NCI-H128 (cell line): ENCODE measurements around the gene VWCE.

Experiments
- DNase-seq: peaks from one replicate; lab custom pipeline; 2025; ENCODE audit not compliant: unreplicated experiment; lab: John Stamatoyannopoulos, UW

Gene VWCE

DNA sequence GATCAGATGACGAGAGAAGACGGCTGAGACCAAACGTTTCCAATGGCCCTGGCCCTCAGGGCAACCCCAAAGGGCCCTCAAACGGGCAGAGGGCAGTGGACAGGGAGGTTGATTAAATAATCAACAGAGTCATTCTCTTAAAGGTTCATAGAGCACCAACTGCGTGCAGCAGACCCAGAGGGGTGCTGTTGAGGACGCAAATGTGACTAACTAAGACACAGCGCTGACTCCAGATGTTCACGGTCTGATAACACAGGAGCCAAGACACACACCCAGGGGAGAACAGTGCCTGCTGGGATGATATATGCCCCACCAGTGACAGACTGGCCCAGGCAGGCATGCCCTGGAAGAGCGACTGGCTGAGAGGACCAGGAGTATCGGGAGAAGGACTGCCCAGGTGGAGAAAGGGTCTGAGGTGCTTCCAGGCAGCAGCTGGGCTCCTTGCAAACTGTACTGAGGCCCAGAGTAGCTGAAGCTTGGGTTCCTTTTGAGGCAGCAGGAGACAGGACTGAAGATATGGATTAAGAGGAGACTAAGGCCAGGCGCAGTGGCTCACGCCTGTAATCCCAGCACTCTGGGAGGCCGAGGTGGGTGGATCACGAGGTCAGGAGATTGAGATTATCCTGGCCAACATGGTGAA is 7.7 kb downstream of the VWCE start:
- no peak for DNase-seq

DNA sequence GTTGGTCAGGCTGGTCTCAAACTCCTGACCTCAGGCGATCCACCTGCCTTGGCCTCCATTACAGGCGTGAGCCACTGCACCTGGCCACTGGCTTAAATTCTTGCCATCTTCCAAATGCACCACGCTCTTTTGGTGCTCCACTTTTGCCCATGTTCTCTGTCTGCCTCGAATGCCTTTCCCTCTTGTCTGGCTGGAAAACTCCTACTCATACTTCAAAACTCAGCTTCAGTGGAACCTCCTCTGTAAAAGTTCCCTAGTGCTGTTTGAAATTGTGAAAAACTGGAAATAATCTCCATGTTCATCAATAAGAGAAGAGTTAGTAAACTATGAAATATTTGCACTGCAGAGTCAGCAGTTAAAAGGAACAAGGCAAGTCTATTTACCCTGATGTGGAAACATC is 11.5 kb downstream of the VWCE start:
- DNase-seq, result no peak

DNA sequence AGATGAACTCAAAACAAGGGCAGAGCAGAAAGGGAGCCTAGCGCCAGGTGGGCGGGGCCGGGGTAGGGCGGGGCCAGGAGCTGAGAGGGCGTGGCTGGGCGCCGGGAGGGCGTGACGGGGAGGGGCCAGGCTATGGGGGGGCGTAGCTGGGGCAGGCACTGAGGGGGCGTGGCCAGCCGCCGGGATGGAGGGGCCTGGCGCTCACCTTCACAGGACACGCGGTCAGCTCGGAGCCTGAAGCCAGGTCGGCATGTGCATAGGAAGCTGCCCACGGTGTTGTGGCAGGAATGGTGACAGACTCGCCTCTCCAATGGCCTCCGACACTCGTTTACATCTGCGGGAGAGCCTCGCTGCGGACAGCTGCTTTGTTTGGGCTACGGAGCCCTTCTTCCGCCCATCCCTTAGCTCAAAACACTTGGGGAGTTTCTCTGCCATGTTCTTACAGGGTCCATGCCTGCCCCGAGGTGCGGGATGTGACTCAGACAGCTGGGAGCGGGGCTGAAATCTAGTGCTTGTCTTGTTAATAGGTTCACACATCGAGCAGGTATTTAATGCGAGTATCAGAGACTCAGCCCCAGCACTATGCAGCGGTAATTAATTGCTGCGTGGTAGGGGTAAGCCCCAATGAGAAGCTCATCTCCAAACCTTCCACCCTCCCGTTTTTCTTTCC is 13.4 kb downstream of the VWCE start:
- DNase-seq, result no peak

DNA sequence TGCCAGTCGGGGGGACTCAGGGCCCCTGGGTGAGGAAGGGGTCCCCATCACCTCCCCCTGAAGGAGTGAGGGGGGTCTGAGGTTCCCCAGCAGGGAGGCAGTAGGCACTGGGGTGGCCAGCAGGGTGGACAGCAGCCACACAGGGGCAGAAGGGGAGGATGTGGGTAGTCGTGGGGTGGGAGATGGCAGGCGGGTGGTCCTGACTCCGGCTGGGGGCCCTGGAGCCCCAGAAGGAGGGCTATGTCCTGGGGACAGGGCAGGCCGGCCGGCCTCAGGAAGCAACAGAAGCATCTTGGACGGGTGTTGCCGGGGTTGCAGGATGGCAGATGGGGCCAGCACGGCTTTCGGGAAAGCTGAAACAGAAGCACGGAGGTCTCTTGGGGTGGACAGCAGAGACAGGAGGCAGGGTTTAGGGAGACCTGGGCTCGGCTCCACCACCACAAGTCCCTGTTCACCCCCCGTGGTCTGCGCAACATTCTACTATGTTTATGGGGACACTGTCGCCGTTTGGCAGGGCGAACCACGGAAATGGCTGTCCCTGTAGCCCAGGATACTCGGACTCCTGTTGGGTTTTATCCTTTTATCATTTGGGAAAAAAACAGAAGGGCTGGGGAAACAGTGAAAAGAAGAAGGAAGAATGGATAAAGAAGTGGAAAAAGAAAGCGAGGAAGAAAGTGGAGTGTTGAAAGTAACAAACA is 14.1 kb downstream of the VWCE start:
- no peak for DNase-seq

DNA sequence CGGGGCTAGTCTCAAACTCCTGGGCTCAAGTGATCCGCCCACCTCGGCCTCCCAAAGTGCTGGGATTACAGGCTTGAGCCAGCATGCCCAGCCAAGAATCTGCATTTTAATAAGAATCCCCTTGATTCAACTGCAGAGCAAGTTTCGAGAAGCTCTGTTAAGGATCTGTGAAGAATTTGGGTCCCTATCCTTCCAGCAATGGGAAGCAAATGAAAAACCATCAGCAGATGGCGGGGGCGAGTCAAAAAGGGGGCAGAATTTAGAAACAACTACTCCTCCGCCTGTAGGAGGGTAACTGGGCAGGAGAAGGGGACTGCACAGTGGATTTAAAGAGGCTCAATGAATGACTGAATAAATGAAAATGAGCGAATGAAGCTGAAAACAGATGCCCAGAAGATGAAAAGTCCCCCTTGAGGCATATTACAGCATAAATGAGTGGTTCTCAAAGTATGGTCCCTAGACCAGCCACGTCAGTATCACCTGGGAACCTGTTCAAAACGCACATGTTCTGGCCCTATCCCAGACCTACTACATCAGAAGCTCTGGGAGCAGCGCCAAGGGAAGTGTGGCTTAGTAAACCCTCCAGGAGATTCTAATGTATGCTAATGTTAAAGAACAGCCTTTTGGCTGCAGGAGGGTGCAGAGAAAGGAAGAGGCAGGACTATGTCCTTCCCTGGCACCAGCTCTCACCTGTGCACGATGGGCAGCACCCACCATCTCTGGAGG is 15.0 kb downstream of the VWCE start:
- DNase-seq, result no peak

DNA sequence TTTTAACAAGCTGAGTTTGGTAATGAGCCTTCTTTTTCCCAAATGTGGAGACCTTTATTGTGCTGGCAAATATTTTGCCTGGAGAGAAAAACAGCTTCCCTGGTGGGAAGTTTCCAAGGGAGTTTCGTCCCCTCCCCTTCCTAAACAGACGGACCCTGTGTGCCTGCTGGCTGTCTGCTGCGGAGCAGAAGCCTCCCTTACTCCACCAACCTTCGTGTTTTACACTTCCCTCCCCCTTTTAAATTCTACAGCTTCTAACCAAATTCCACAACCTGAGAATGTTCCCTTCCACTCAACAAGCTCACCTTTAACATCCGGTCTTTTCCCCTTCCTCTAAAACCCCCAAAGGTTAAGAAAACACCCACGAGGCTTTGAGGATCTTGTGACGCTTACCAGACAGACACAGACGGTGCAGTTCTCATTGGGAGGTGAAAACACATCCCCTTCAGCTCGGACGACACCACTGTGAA is 17.1 kb downstream of the VWCE start:
- no peak for DNase-seq

DNA sequence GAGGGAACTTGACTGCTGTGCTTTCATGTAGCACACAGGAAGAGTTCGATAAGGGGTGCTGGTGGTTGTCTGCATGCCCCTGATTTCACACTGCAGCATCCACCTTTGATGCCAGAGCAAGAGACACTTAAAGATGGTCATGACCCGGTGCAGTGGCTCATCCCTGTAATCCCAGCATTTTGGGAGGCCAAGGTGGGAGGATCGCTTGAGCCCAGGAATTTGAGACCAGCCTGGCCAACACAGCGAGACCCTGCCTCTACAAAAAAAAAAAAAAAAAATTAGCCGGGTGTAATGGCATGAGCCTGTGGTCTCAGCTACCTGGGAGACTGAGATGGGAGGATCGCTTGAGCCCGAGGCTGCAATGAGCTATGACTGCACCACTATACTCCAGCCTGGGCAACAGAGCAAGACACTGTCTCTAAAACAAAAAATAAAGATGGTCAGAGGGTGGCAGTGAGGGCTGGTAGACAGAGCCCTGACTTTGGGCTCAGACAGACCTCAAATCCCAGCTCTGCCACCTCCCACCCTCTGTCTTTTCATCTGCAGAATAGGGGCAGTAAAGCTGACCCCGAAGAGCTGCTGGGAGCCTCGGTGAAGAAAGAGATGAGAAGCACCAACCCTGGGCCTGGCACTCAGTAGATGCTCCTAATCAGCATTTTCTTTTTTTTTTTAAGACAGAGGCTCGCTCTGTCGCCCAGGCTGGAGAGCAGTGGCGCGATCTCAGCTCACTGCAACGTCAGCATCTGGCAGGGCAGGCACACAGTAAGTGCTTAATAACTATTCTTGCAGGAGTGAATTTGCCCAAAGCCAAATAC is 17.7 kb downstream of the VWCE start:
- DNase-seq, result no peak

DNA sequence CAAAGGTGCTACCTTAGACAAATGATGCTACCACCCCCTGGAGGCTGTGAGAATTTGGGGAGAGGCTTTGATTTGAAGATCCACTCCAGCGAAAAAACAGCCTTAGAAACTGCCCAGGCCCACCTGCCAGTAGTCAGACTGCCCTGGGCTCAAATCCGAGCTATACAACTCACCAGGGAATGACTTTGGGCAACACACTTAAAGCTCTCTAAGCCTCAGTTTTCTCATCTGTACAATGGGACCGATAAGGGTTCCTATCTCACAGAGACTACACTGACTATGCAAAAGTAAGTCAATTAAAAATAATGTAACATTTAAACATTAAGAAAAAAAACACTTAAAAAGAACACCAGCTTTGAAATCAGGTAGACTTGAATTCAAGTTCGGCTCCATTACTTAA is 19.9 kb downstream of the VWCE start:
- no peak for DNase-seq

DNA sequence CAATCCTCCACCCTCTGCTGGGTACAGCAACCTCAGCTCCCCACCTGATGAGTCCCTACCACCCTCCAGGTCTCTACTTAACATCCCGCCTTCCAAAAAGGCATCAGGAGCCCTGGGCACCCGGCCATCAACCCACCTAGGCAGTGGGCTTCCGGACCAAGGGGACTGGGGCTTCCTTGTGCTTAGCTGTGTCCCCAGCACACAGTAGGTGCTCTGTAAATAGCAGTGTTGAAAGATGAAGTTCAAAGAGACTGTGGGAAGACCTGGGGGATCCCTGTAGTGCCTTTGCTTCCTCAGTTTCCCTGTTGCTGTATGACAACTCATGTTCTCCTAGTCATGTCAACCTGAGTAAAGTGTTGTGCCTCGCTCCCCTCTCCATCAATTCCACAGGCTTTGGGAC is 21.0 kb downstream of the VWCE start:
- no peak for DNase-seq

DNA sequence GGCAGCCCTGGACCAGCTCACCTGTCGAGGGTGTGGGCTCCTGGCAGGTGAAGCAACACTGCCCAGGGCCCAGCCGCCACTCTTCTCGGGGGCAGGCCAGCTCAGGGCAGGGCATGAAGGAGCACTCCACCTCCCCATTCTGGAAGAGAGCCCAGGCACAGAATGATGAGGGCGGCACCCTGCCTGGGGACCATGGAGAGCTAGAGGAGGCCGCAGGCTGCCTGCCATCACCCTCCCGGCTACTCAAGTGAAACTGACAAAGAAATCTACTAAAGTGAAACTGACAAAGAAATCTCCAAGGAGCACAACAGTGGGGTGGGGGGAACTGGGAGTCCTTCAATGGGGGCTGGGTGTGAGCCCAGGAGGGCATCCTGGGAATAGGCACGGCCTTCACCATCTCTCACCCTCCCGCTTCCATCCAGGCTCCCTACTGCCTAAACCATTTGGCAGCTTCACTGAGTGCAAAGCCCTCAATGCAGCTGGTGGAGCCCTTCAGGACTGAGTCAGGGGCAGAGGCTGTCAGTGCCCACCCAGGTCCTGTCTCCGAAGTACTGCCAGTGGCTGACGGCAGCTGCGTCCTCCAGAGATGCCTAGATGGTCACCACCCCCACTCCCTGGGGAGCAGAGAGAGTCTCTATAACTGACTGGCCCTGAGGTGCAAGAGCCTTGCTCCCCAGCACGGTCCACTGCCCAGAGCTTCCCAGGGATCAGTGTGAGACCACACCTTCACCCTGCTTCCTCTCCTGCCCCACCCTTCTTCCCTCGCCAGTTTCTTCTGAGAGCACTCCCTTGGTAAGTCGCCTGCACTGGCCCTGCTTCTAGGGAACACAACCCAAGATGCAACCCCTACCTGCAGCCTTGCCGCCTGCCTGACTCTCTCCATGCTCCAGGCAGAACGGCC is 21.7 kb downstream of the VWCE start:
- DNase-seq, result no peak

DNA sequence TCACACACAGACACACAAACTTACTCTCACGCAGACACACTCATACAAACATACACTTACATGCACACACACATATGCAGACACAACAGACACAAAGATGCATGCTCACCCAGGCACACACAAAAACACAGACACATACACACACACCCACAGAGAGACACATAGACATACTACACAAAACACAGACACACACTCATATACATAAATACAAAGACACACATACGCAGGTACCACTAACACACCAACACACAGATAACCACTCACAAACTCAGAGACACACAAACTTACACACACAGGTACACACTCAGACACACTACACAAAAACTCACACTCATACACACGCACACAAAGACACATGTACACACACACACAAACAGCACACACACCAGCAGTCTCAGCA is 22.4 kb downstream of the VWCE start:
- no peak for DNase-seq

DNA sequence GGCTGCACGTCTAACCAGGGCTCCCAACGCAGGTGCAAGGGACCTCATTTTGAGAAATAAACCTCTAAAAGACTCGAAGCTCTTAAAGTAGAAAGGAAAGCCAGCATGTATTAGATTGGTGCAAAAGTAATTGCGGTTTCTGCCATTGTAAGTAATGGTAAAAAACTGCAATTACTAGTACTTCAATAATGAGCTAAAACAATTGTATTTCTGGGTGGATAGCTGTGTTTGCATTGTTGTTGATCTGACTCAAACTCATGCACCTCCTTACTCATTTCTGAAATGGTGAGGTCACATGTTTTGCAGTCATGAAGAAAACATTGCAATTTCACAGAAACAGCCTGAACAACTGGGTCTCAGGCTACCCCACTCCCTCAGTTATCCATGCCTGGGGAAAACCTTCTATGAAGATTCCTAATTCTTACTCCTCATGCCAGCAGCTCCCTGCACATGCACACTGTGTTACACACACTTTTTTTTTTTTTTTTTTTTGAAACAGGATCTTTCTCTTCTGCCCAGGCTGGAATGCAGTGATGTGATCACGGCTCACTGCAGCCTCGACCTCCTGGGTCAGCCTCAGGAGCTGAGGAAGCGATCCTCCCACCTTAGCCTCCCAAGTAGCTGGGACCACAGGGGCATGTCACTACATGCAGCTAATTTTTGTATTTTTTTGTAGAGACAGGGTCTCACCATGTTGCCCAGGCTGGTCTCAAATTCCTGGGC is 24.6 kb downstream of the VWCE start:
- DNase-seq, result no peak

DNA sequence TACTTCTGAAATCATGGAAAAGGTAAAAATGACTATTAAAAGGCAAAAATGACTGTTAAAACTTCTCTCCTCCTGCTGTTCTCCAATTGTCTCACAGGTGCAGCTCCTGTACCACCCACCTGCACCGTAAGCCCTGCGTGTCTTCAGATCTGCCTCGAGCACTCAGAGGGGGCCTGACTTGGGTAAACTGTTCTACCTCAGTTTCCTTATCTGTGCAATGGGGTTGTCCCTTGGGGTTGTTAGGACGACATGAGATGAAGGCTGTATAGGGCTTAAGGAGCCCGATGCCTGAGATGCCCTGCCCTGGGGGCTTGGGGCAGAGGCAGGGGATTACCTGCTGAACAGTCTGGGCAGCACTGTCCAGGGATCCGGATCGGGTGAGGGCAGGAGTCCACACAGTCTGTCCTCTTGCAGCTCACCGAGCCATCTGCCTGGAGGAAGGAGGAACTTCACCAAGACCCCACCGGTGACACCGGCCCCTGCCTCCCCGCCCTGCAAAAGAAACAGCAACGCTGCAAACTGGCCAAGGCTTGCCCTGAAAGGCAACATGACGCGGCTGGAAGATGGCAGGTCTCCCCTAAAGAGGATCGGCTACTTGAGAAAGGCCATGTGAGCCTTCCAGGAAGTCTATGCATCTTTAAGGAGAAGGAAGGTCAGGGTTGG is 26.4 kb downstream of the VWCE start:
- DNase-seq, result no peak

DNA sequence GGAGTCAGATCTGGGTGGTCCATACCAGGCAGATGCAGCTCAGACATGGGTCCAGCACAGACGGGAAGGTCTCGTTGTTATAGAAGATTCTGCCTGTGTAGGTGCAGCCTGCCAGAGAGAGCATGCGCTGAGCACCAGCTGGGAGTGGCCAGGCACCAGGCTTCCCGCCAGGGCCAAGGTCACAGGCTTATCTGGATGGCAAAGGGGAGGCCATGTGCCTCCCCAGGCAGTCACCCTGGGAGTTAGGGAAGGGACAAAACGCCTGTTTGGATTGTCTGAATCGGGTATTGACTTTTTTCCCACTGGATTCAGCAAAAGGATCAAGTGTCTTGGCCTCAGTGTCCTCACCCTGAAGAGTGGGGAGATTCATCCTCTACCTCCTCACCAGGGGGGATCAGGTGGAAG is 27.7 kb downstream of the VWCE start:
- no peak for DNase-seq

DNA sequence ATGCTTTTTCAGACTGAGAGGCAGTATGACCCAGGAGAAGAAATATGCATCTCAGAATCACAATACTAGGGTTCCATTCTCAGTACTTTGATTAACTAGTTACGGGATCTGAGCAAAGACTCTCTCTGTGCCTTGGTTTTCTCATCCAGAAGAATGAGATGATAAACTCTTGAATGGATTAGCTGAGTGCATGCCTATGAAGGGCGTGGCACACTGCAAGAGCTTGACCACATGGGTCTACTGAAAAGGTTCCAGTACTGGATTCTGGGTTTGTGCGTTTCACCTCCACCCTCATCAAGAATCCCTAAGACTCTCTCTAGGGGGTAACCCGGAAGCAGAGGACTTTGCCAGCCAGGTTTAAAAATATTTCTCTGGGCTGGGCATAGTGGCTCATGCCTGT is 28.5 kb downstream of the VWCE start:
- DNase-seq, result no peak

DNA sequence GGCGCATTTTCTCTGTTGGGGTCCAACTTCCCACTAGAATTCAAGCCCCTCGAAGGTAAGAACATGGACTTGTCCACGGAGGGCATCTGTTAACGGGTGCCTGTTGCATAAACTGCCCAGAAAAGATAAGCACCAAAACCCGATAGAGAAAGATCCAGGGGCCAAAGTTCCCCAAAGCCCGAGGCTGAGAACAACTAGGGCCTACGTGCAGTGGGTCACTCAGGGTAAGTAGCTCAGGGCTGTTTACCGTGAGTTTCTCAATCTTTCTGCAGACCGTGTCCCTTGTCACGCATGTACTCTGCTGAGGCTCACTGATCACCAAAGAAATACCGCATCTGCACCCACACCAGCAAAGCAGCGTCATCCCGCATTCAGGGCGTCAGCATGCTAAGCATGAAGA is 29.8 kb downstream of the VWCE start:
- no peak for DNase-seq

DNA sequence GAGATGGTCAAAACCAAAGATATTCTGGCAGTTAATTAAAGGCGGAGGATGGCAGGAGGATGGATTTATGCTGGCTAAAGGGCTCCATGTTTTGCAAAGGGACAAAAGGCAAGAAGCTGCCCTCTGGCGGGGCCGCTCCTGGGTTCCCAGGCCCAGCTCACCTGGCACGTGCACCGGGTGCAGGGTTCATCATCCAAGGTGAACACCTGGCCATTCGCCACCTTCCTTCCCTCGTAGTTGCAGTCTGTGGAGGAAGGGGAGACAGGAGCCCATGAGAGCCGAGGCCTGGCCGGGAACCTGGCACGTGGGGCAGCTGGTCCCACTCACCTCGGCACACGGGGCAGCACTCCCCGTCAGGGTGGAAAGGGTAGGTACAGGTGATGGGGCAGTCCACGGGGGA is 30.3 kb downstream of the VWCE start:
- DNase-seq, result no peak

DNA sequence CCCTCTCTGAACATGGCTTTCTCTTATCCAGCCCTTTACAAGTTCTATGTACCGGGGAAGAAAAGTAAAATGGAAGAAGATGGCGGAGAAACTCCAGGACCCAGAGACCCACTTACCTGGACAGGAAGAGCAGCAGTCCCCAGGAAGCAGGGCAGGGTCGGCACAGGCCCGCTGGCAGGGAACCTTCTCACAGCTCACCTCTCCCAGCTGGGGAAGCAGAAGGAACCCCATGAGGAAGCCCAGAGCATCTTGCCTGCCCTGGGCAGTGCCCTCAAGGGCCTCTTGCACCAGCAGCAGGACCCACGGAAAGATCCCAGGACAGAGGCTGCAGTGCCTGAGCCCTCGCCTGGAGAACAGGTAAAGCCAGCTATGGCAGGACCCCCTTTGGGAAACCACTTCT is 30.7 kb downstream of the VWCE start:
- DNase-seq, result no peak

DNA sequence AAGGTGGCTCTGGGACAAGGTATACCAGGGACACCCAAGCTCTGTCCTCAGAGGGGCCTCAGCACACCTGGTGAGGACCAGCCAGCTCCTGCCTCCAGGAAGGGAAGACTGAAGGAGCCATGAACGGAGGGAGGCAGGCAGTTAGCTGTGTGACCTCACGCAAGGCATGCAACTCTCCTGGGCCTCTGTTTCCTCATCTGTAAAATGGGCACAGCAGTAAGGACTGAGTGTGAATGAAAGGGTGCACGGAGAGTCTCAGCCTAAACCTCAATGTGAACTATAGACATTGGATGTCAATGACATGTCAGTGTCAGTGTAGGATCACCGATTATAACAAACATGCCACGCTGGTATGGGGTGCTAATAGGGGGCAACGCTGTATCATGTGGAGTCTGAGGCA is 35.8 kb downstream of the VWCE start:
- no peak for DNase-seq
